ENCODE results near the gene ADGRA3.

GRCh38 chr4:22454216-22454838, 61.5 kb downstream of the ADGRA3 start:
- no peak for TF ChIP-seq EZH2 (IDR thresholded peaks at IDR 0.05)
- no peak for TF ChIP-seq POLR2AphosphoS5 (IDR thresholded peaks at IDR 0.05; ENCODE audit: borderline replicate concordance, low read depth, low read length)

Data from SK-N-MC (cell line).